ENCODE data around the gene PHACTR3. TPM values are rescaled to one million over a fixed set of nuclear protein-coding genes. Genes with fewer than 3 reads are reported as not detected.

PHACTR3 gene
- total RNA-seq, 1 experiment from 2014 or later: not detected

- Histone ChIP-seq H3K79me2 (ENCODE audit: insufficient read depth, low read length) (no peaks in the 10 kb centered on the region), H3K9me3 (ENCODE audit: control insufficient read depth in 1 of 2, insufficient read depth in 1 of 2, low read depth in 1 of 2, low read length in 2 of 2) (no peaks in the 10 kb centered on the region), H3K9ac (ENCODE audit: low read length) (no peak overlapping the region), H3K4me2 (ENCODE audit: low read length) (peak overlapping the region; percentile 7; the same call in 1 of the 2 replicates), H3K27me3 (ENCODE audit: insufficient read depth, low read length) (no peaks in the 10 kb centered on the region), H4K20me1 (ENCODE audit: insufficient read depth) (no peaks in the 10 kb centered on the region), H3K27ac (ENCODE audit: low read depth, low read length) (no peak overlapping the region), H3K4me1 (ENCODE audit: control insufficient read depth in 1 of 2, insufficient read depth in 2 of 2, low read length in 2 of 2) (peaks cover 4 to 7% of the 10 kb centered on the region in 2 experiments; a peak in 2 of 4 replicates), H2AFZ (ENCODE audit: low read depth, low read length, poor library complexity, severe bottlenecking) (no peak overlapping the region), H3K36me3 (ENCODE audit: control insufficient read depth in 1 of 2, insufficient read depth in 2 of 2, low read length in 2 of 2) (no peaks in the 10 kb centered on the region), H3K4me3 (replicated peaks in 1 of 2; ENCODE audit: low read depth in 1 of 2, low read length in 2 of 2) (no peak overlapping the region), H3K9me2 (ENCODE audit: insufficient read depth) (no peaks in the 10 kb centered on the region)
- POLR2A ChIA-PET: no interaction called here
- ATAC-seq (peak; percentile 98), DNase-seq (ENCODE audit: low read depth, low spot score) (peak; percentile 27)
- intact Hi-C loops (cut with micrococcal nuclease): no loop called here
- TF ChIP-seq EZH2phosphoT487 (IDR thresholded peaks at IDR 0.05; ENCODE audit: borderline replicate concordance) (no peak), CTCF (IDR thresholded peaks at IDR 0.05 in 2 of 3, conservative IDR thresholded peaks at IDR 0.05 in 1 of 3; ENCODE audit: borderline replicate concordance in 1 of 3, insufficient read depth in 1 of 3, low read depth in 2 of 3, low read length in 2 of 3) (peak; percentile 44 to 65 (median 60))
- BruUV-seq (replicated peaks): no TSS peak
- CTCF ChIA-PET: no interaction called here
- RAD21 ChIA-PET (ENCODE audit: low non-redundant PET in 1 of 2, low total read pairs in 2 of 2, uncharacterized antibody in 2 of 2, unreplicated experiment in 2 of 2): no interaction called here
These were observed 139.6 kb downstream of the PHACTR3 start for GRCh38 chr20:59743767-59744485.

GRCh38 chr20:59744756-59745155 is 140.4 kb downstream of the PHACTR3 start:
- Histone ChIP-seq H3K36me3 (ENCODE audit: control insufficient read depth in 1 of 2, insufficient read depth in 2 of 2, low read length in 2 of 2) (no peaks in the 10 kb centered on the region), H2AFZ (ENCODE audit: low read depth, low read length, poor library complexity, severe bottlenecking) (no peak overlapping the region), H3K4me1 (ENCODE audit: control insufficient read depth in 1 of 2, insufficient read depth in 2 of 2, low read length in 2 of 2) (peaks cover 4 to 7% of the 10 kb centered on the region in 2 experiments; a peak in 2 of 4 replicates), H3K9me2 (ENCODE audit: insufficient read depth) (no peaks in the 10 kb centered on the region), H3K9me3 (ENCODE audit: control insufficient read depth in 1 of 2, insufficient read depth in 1 of 2, low read depth in 1 of 2, low read length in 2 of 2) (no peaks in the 10 kb centered on the region), H3K4me2 (ENCODE audit: low read length) (no peak overlapping the region), H3K79me2 (ENCODE audit: insufficient read depth, low read length) (no peaks in the 10 kb centered on the region), H4K20me1 (ENCODE audit: insufficient read depth) (no peaks in the 10 kb centered on the region), H3K27me3 (ENCODE audit: insufficient read depth, low read length) (no peaks in the 10 kb centered on the region), H3K4me3 (replicated peaks in 1 of 2; ENCODE audit: low read depth in 1 of 2, low read length in 2 of 2) (no peak overlapping the region), H3K27ac (ENCODE audit: low read depth, low read length) (no peak overlapping the region), H3K9ac (ENCODE audit: low read length) (no peak overlapping the region)
- DNase-seq (ENCODE audit: low read depth, low spot score) (no peak), ATAC-seq (no peak)
- RAD21 ChIA-PET (ENCODE audit: low non-redundant PET in 1 of 2, low total read pairs in 2 of 2, uncharacterized antibody in 2 of 2, unreplicated experiment in 2 of 2): no interaction called here
- intact Hi-C loops (cut with micrococcal nuclease): no loop called here
- TF ChIP-seq FOSL1 (IDR thresholded peaks at IDR 0.05; ENCODE audit: low read depth) (no peak), SRF (IDR thresholded peaks at IDR 0.05; ENCODE audit: low read depth) (no peak), ZFX (IDR thresholded peaks at IDR 0.05) (no peak), TCF7L2 (IDR thresholded peaks at IDR 0.05; ENCODE audit: borderline replicate concordance, extremely low read depth, insufficient read depth, insufficient read length) (no peak), POLR2AphosphoS5 (IDR thresholded peaks at IDR 0.05; ENCODE audit: low read depth, low read length) (no peak), ZNF274 (IDR thresholded peaks at IDR 0.05; ENCODE audit: low read depth, low read length) (no peak), ELF1 (IDR thresholded peaks at IDR 0.05; ENCODE audit: borderline replicate concordance, low read depth) (no peak), CTCF (IDR thresholded peaks at IDR 0.05 in 2 of 3, conservative IDR thresholded peaks at IDR 0.05 in 1 of 3; ENCODE audit: borderline replicate concordance in 1 of 3, insufficient read depth in 1 of 3, low read depth in 2 of 3, low read length in 2 of 3) (no peak), REST (IDR thresholded peaks at IDR 0.05; ENCODE audit: low read depth) (no peak)
- CTCF ChIA-PET: no interaction called here
- POLR2A ChIA-PET: no interaction called here
- BruUV-seq (replicated peaks): no TSS peak

All from HCT116 (cell line).